Measurements from ENCODE around the gene AK2.

DNA sequence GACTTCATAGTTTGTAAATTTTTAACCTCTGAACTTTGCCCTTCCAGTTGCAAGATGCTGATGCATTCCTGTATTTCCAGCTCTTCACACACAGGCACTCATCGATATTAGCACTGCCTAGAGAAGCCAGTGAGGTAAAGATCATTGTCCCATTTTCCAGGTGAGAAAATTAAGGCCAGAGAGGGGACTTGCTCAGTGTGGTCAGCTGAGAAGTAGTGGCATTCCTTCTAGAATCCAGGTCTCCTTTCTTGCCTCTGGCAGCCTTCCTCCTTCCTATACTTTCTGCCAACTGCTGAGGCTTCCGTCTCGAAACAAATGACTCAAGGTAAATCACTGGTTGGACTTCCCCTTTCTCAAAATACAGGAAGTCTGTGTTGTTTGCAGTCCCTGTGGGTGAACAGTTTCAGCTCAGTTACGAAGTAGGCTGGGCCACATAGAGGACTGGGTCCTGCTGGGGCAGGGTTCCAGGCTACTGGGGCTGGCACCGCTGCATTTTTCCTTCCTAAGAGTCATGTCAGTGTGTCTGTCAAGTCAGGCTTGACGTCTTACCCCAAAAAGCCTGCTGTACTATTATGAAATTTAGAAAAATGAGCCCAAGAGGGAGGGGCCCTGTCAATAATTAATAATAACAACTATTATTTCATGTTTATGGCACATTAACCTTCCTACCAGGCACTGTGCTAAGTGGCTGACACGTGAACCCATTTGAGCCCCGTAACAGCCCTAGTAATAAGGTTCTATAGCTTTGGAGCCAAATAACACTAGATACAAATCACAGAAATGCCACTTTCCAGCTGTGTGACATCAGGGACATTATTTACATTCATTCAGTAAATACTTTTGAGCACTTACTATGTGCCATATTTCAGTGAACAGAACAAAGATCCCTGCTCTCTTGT is 55.4 kb downstream of the AK2 start:
- TF ChIP-seq CTCF (tag by site-specific recombination; IDR thresholded peaks at IDR 0.05), result no peak
- TF ChIP-seq ZNF214 (tag by site-specific recombination; IDR thresholded peaks at IDR 0.05; ENCODE audit: borderline replicate concordance), result no peak

All from HEK293 (cell line).